Measurements from ENCODE around the gene TBC1D22A.
A peak's percentile ranks its signal among the peaks of the same experiment; 100 is the strongest.
"Not testable (repeated sequence)": the region's sequence is repeated elsewhere in the genome, so short reads cannot be mapped to it uniquely, and the experiment has no call there.

The TBC1D22A gene

GRCh38 chr22:46815559-46815895 is 53.1 kb downstream of the TBC1D22A start:
- no peak for DNase-seq

GRCh38 chr22:46815896-46816731 is 53.7 kb downstream of the TBC1D22A start:
- peak; percentile 16 for DNase-seq

GRCh38 chr22:46817390-46817789 is 54.9 kb downstream of the TBC1D22A start:
- DNase-seq, result not testable (repeated sequence)

GRCh38 chr22:46823248-46823647 is 60.8 kb downstream of the TBC1D22A start:
- DNase-seq, result no peak

GRCh38 chr22:46823654-46824053 is 61.2 kb downstream of the TBC1D22A start:
- no peak for DNase-seq

- DNase-seq, result no peak
These were observed 62.0 kb downstream of the TBC1D22A start for GRCh38 chr22:46824344-46824909.

- DNase-seq, result no peak
These were observed 62.6 kb downstream of the TBC1D22A start for GRCh38 chr22:46824980-46825544.

GRCh38 chr22:46826438-46827135 is 64.1 kb downstream of the TBC1D22A start:
- DNase-seq, result no peak

GRCh38 chr22:46827136-46827780 is 64.8 kb downstream of the TBC1D22A start:
- no peak for DNase-seq

GRCh38 chr22:46827781-46828180 is 65.3 kb downstream of the TBC1D22A start:
- DNase-seq, result no peak

- DNase-seq, result peak; percentile 73
These were observed 66.0 kb downstream of the TBC1D22A start for GRCh38 chr22:46828323-46828900.

GRCh38 chr22:46829117-46829891 is 66.9 kb downstream of the TBC1D22A start:
- DNase-seq, result no peak

GRCh38 chr22:46829941-46830715 is 67.7 kb downstream of the TBC1D22A start:
- DNase-seq, result no peak

- no peak for DNase-seq
These were observed 68.4 kb downstream of the TBC1D22A start for GRCh38 chr22:46830841-46831240.

- no peak for DNase-seq
These were observed 70.8 kb downstream of the TBC1D22A start for GRCh38 chr22:46833228-46833627.

GRCh38 chr22:46834021-46834737 is 71.7 kb downstream of the TBC1D22A start:
- DNase-seq, result no peak

- DNase-seq, result no peak
These were observed 72.8 kb downstream of the TBC1D22A start for GRCh38 chr22:46835288-46835687.

- no peak for DNase-seq
These were observed 73.2 kb downstream of the TBC1D22A start for GRCh38 chr22:46835693-46836092.

GRCh38 chr22:46841522-46841921 is 79.1 kb downstream of the TBC1D22A start:
- no peak for DNase-seq

GRCh38 chr22:46842606-46843005 is 80.2 kb downstream of the TBC1D22A start:
- no peak for DNase-seq

All from NCI-H2029 (cell line).